K562 (cell line): Measurements from ENCODE around the gene WWOX. TPM values are rescaled to one million over a fixed set of nuclear protein-coding genes. Genes with fewer than 3 reads are reported as not detected.

Experiments used
- ATAC-seq: fragments of 200-7000 bp; cut with Tn5 transposase; 3 replicates; pipeline ENCODE4 v1.9.1; 2020; ENCODE audit warnings: moderate library complexity
- BruUV-seq: library from RNA; stranded (reverse); fragments of 400-500 nt; replicated peaks from 2 replicates; lab custom pipeline; 2021; lab: Mats Ljungman, UMichigan
- CTCF ChIA-PET: fragments of 300-600 bp; formaldehyde crosslinking; extraction: SDS; loops from one replicate; lab custom pipeline; 2021; ENCODE audit warnings: low intra/inter-chr PET ratio; lab: Yijun Ruan, JAX
- POLR2A ChIA-PET: fragments of 300-600, 350-650 bp; sonication (Branson Sonifier 250); formaldehyde crosslinking; extraction: SDS; loops from one replicate; lab custom pipeline; 2021; ENCODE audit warnings: antibody characterized with exemption, inconsistent platforms; lab: Yijun Ruan, JAX
- DNase-seq, 4 experiments: peaks; one replicate each; pipeline versions ENCODE4 v3.0.0 to v3.0.0-alpha.2; 2011 to 2018; ENCODE audit warnings: low spot score in 3 of 4, mixed read lengths in 3 of 4; ENCODE audit errors: extremely low read depth in 1 of 4
- FAIRE-seq: peaks from 2 replicates; lab custom pipeline; 2011; peaks lifted over from hg19 to GRCh38; lab: Jason Lieb, UNC
- H2AFZ ChIP-seq: 2 replicates; pipeline ENCODE4 v1.6.0; 2011; ENCODE audit warnings: low read depth, low read length, control low read depth, inconsistent platforms
- H3K27ac ChIP-seq: fragments of 200-600 bp; 3 replicates; pipeline ENCODE4 v1.8.0; 2011; ENCODE audit warnings: low read depth, mild to moderate bottlenecking, control low read depth, inconsistent platforms, low read length, moderate library complexity, mixed read lengths; ENCODE audit errors: extremely low read depth
- H3K27me3 ChIP-seq, 2 experiments: fragments of 300-600 bp in 1 of 2; 2 replicates in 1 of 2; 3 replicates in 1 of 2; pipeline versions ENCODE4 v1.6.0 to v1.8.0; 2011; ENCODE audit warnings: inconsistent platforms in 2 of 2, low read length in 2 of 2, mild to moderate bottlenecking in 1 of 2, mixed read lengths in 1 of 2, moderate library complexity in 1 of 2; ENCODE audit not compliant: control insufficient read depth in 2 of 2, insufficient read depth in 2 of 2
- H3K36me3 ChIP-seq: fragments of 300-600 bp; 3 replicates; pipeline ENCODE4 v1.8.0; 2011; ENCODE audit warnings: mild to moderate bottlenecking, low read length, inconsistent platforms; ENCODE audit not compliant: control insufficient read depth, insufficient read depth
- H3K4me1 ChIP-seq, 2 experiments: fragments of 200-600 bp in 1 of 2; replicated peaks in 1 of 2; 2 replicates in 1 of 2; 3 replicates in 1 of 2; pipeline versions ENCODE4 v1.5.1 to v1.8.0; 2011; ENCODE audit warnings: inconsistent platforms in 2 of 2, low read length in 2 of 2, mild to moderate bottlenecking in 1 of 2, mixed read lengths in 1 of 2, moderate library complexity in 1 of 2; ENCODE audit not compliant: control insufficient read depth in 2 of 2, insufficient read depth in 2 of 2
- H3K4me2 ChIP-seq: 2 replicates; pipeline ENCODE4 v1.6.1; 2011; ENCODE audit warnings: low read length, control low read depth, inconsistent platforms, mixed read lengths; ENCODE audit not compliant: insufficient read depth
- H3K4me3 ChIP-seq: fragments of 200-600 bp; sonication (generic), shearing (Covaris generic); 2 replicates; pipeline ENCODE4 v1.5.1; 2016; ENCODE audit warnings: control low read depth, inconsistent platforms
- H3K79me2 ChIP-seq: fragments of 200-600 bp; 3 replicates; pipeline ENCODE4 v1.8.0; 2011; ENCODE audit warnings: low read length, inconsistent platforms; ENCODE audit not compliant: control insufficient read depth, insufficient read depth
- H3K9ac ChIP-seq, 2 experiments: 2 replicates each; pipeline versions ENCODE4 v1.6.0 to v1.6.1; 2011; ENCODE audit warnings: low read depth in 2 of 2, low read length in 2 of 2, control low read depth in 1 of 2, inconsistent platforms in 1 of 2, mild to moderate bottlenecking in 1 of 2, mixed read lengths in 1 of 2; ENCODE audit not compliant: insufficient read depth in 1 of 2
- H3K9me1 ChIP-seq: one replicate; pipeline ENCODE4 v1.6.0; 2011; ENCODE audit warnings: inconsistent platforms, mild to moderate bottlenecking, low read length, moderate library complexity; ENCODE audit not compliant: control insufficient read depth, insufficient read depth
- H3K9me3 ChIP-seq: replicated peaks from 2 replicates; pipeline ENCODE4 v1.5.1; 2011; ENCODE audit warnings: low read depth, low read length, inconsistent platforms; ENCODE audit not compliant: control insufficient read depth, insufficient read depth
- H4K20me1 ChIP-seq: replicated peaks from 2 replicates; pipeline ENCODE4 v1.6.1; 2011; ENCODE audit warnings: low read length, inconsistent platforms, mixed read lengths; ENCODE audit not compliant: control insufficient read depth, insufficient read depth
- AFF4 ChIP-seq: sonication (generic); formaldehyde crosslinking; IDR thresholded peaks from 2 replicates; pipeline ENCODE4 v1.8.0; 2023; ENCODE audit warnings: mild to moderate bottlenecking, missing genetic modification reagents
- CTCFL ChIP-seq: IDR thresholded peaks from 2 replicates; pipeline ENCODE4 v1.6.1; 2011; ENCODE audit warnings: borderline replicate concordance, low read depth, mild to moderate bottlenecking, moderate library complexity, low read length; ENCODE audit not compliant: insufficient read depth, poor library complexity, severe bottlenecking
- ETV1 ChIP-seq: fragments of 450-650 bp; conservative IDR thresholded peaks from 2 replicates; pipeline ENCODE4 v1.6.1; 2016; ENCODE audit warnings: missing genetic modification characterization, control low read depth, low read depth, missing compliant biosample characterization
- FOXA3 ChIP-seq, 2 experiments: fragments of 450-650 bp in 1 of 2; sonication (generic) in 1 of 2; formaldehyde crosslinking; IDR thresholded peaks in 1 of 2; conservative IDR thresholded peaks in 1 of 2; 2 replicates each; pipeline versions ENCODE4 v1.4.0 to v1.8.0; 2020 to 2022; ENCODE audit warnings: mild to moderate bottlenecking in 2 of 2, missing genetic modification reagents in 1 of 2
- HDAC3 ChIP-seq: fragments of 450-650 bp; IDR thresholded peaks from 2 replicates; pipeline ENCODE4 v1.6.1; 2018; ENCODE audit warnings: borderline replicate concordance, mild to moderate bottlenecking, moderate library complexity; ENCODE audit not compliant: partially characterized antibody
- OTX1 ChIP-seq: fragments of 450-650 bp; formaldehyde crosslinking; IDR thresholded peaks from 2 replicates; pipeline ENCODE4 v1.4.0; 2022; ENCODE audit warnings: mild to moderate bottlenecking
- PTTG1 ChIP-seq: fragments of 450-650 bp; IDR thresholded peaks from 2 replicates; pipeline ENCODE4 v1.6.1; 2016; ENCODE audit warnings: low read depth, mild to moderate bottlenecking, missing genetic modification characterization, missing compliant biosample characterization
- RBFOX2 ChIP-seq: fragments of 200-400 bp; formaldehyde crosslinking; IDR thresholded peaks from 2 replicates; pipeline ENCODE4 v1.6.1; 2017; ENCODE audit warnings: low read depth, mild to moderate bottlenecking, low read length, moderate library complexity
- ZBTB5 ChIP-seq: fragments of 450-650 bp; IDR thresholded peaks from 2 replicates; pipeline ENCODE4 v1.6.1; 2017; ENCODE audit warnings: antibody characterized with exemption
- ZNF277 ChIP-seq: fragments of 250-450 bp; sonication (Bioruptor Pico); IDR thresholded peaks from 2 replicates; pipeline ENCODE4 v1.8.0; 2022; ENCODE audit warnings: inconsistent platforms, mild to moderate bottlenecking, moderate library complexity, borderline replicate concordance
- ZNF696 ChIP-seq: fragments of 250-450 bp; sonication (Bioruptor Pico); conservative IDR thresholded peaks from 2 replicates; pipeline ENCODE4 v1.4.0; 2020; ENCODE audit warnings: mild to moderate bottlenecking, moderate library complexity
- ZNF764 ChIP-seq: fragments of 250-450 bp; sonication (Bioruptor Pico); IDR thresholded peaks from 2 replicates; pipeline ENCODE4 v1.4.0; 2020; ENCODE audit warnings: low read depth, mild to moderate bottlenecking, moderate library complexity
- ZNF79 ChIP-seq: fragments of 250-450 bp; sonication (Bioruptor Pico); IDR thresholded peaks from 2 replicates; pipeline ENCODE4 v1.4.0; 2020; ENCODE audit warnings: low read depth, mild to moderate bottlenecking, moderate library complexity
- WGBS: fragments of 100-300 bp; shearing (Covaris generic); methylation state at CpG from one replicate; pipeline ENCODE4 v1.1.6; 2016; ENCODE audit warnings: low coverage, mixed read lengths; ENCODE audit not compliant: insufficient coverage; ENCODE audit errors: missing lambda C conversion rate; 5-methylcytosine and 5-hydroxymethylcytosine counted together
- in situ Hi-C: fragments of 300-500 bp; cut with MboI; formaldehyde crosslinking; loops from 4 replicates; pipeline ENCODE4 v1.15.0; 2018; ENCODE audit warnings: inconsistent platforms, mixed read lengths
- intact Hi-C: fragments of 100-400 bp; cut with micrococcal nuclease; formaldehyde crosslinking; loops from 2 replicates; pipeline ENCODE4 v1.14.2; 2022
- polyA plus RNA-seq, 8 experiments: library from polyadenylated mRNA; depleted of rRNA in 4 of 8; stranded (reverse) in 5 of 8; unstranded in 3 of 8; fragments of >200 nt; fragmentation: Nextera tagmentation in 2 of 8; fragmentation: Illumina TruSeq in 1 of 8; extraction: Ambion mirVana in 2 of 8; extraction: Trizol in 1 of 8; gene quantifications; 2 replicates each; pipeline versions ENCODE4 v1.2.1 to v1.2.3, GENCODE V29; 2011 to 2014; ENCODE audit warnings: inconsistent platforms in 1 of 8, missing spikeins in 1 of 8
- total RNA-seq, 7 experiments: library from RNA; depleted of rRNA in 6 of 7; stranded (reverse); fragments of >200 nt in 6 of 7; fragmentation: Illumina TruSeq in 2 of 7; extraction: Trizol in 2 of 7; gene quantifications; 2 replicates each; pipeline versions ENCODE4 v1.2.1 to v1.2.3, GENCODE V29; 2011 to 2021; ENCODE audit warnings: low replicate concordance in 1 of 7

Gene WWOX
- total and polyA plus RNA-seq, 9 of the 15 experiments (the other 6 are each of a cell fraction or from before 2014, with no cell fraction given), result 1.6 to 22.7 (median 8.1) TPM

- no peak overlapping the region for H3K27ac ChIP-seq
- H3K9me1 ChIP-seq, result no peaks in the 10 kb centered on the region
- no peak overlapping the region for H2AFZ ChIP-seq
- H4K20me1 ChIP-seq, result no peaks in the 10 kb centered on the region
- no peaks in the 10 kb centered on the region for H3K36me3 ChIP-seq
- FAIRE-seq, result no peak
- WGBS, result 35% methylated on average over 4 of the region's 4 CpGs
- peaks cover 20 to 40% of the 10 kb centered on the region in 2 experiments for H3K27me3 ChIP-seq
- H3K4me1 ChIP-seq, result no peaks in the 10 kb centered on the region; a peak in 1 of 5 replicates
- H3K79me2 ChIP-seq, result no peaks in the 10 kb centered on the region
- no peaks in the 10 kb centered on the region for H3K9me3 ChIP-seq
- H3K4me2 ChIP-seq, result no peak overlapping the region
- no peak for DNase-seq
- no peak overlapping the region for H3K4me3 ChIP-seq
- H3K9ac ChIP-seq, result no peak overlapping the region
- no TSS peak for BruUV-seq
- ATAC-seq, result no peak
- CTCF ChIA-PET, result no interaction called here
- POLR2A ChIA-PET, result no interaction called here
- intact Hi-C loops, result no loop called here
- in situ Hi-C loops, result no loop called here
- TF ChIP-seq ZNF696 (no peak), FOXA3 (CRISPR knock-in tag; conservative IDR thresholded peaks at IDR 0.05 in 1 of 2, IDR thresholded peaks at IDR 0.05 in 1 of 2) (no peak), RBFOX2 (no peak), ZNF277 (CRISPR knock-in tag) (no peak), OTX1 (CRISPR knock-in tag) (no peak), ZNF79 (CRISPR knock-in tag) (no peak), ZBTB5 (no peak), ZNF764 (CRISPR knock-in tag) (no peak), AFF4 (CRISPR knock-in tag) (no peak), HDAC3 (no peak), CTCFL (no peak), ETV1 (no peak), PTTG1 (tag) (no peak)
Measured at GRCh38 chr16:78180349-78180748, 80.9 kb downstream of the WWOX start.
